Iris pigment epithelial cell (primary cell): Measurements from ENCODE around the gene CNPY3.
"Not testable (repeated sequence)": the region's sequence is repeated elsewhere in the genome, so short reads cannot be mapped to it uniquely, and the experiment has no call there.

Source experiments
- DNase-seq: peaks from one replicate; pipeline ENCODE4 v3.0.0-alpha.2; 2011; ENCODE audit warnings: low read depth

Gene CNPY3

GRCh38 chr6:42928986-42929820 lies at the start of gene CNPY3:
TSS of gene CNPY3 (plus strand) at chr6:42929480. CDS start at chr6:42929571, 91 bp downstream.
- DNase-seq, result peak; percentile 99

GRCh38 chr6:42880240-42880817 lies 49.0 kb upstream of the CNPY3 start:
- DNase-seq, result not testable (repeated sequence)

- DNase-seq, result not testable (repeated sequence)
Observed at GRCh38 chr6:42880871-42881270, 48.4 kb upstream of the CNPY3 start.

- DNase-seq, result no peak
Observed at GRCh38 chr6:42885702-42886101, 43.6 kb upstream of the CNPY3 start.

- DNase-seq, result not testable (repeated sequence)
Observed at GRCh38 chr6:42888201-42888600, 41.1 kb upstream of the CNPY3 start.

GRCh38 chr6:42889815-42890214 lies 39.5 kb upstream of the CNPY3 start:
- DNase-seq, result no peak

- DNase-seq, result peak; percentile 98
Observed at GRCh38 chr6:42890311-42891198, 38.7 kb upstream of the CNPY3 start.

GRCh38 chr6:42891199-42891722 lies 38.0 kb upstream of the CNPY3 start:
- no peak for DNase-seq

GRCh38 chr6:42894041-42894828 lies 35.0 kb upstream of the CNPY3 start:
- not testable (repeated sequence) for DNase-seq

- no peak for DNase-seq
Observed at GRCh38 chr6:42896178-42896719, 33.0 kb upstream of the CNPY3 start.

GRCh38 chr6:42898891-42899361 lies 30.4 kb upstream of the CNPY3 start:
- peak; percentile 58 for DNase-seq

GRCh38 chr6:42899871-42900270 lies 29.4 kb upstream of the CNPY3 start:
- DNase-seq, result no peak

GRCh38 chr6:42901538-42901957 lies 27.7 kb upstream of the CNPY3 start:
- DNase-seq, result peak; percentile 70

- not testable (repeated sequence) for DNase-seq
Observed at GRCh38 chr6:42902429-42903263, 26.6 kb upstream of the CNPY3 start.

- DNase-seq, result no peak
Observed at GRCh38 chr6:42904467-42904866, 24.8 kb upstream of the CNPY3 start.

- DNase-seq, result no peak
Observed at GRCh38 chr6:42907336-42907735, 21.9 kb upstream of the CNPY3 start.

- no peak for DNase-seq
Observed at GRCh38 chr6:42909835-42910234, 19.4 kb upstream of the CNPY3 start.

- DNase-seq, result peak; percentile 9
Observed at GRCh38 chr6:42911171-42912021, 17.9 kb upstream of the CNPY3 start.

GRCh38 chr6:42914546-42914945 lies 14.7 kb upstream of the CNPY3 start:
- no peak for DNase-seq
